HEK293 (cell line): ENCODE results near the gene CACNA1B.

Experiments used
- CTCF ChIA-PET: fragments of 350-600 bp; formaldehyde crosslinking; extraction: SDS; loops from one replicate; lab custom pipeline; 2021; ENCODE audit warnings: antibody characterized with exemption; lab: Yijun Ruan, JAX
- POLR2A ChIA-PET: fragments of 300-600 bp; formaldehyde crosslinking; extraction: SDS; loops from one replicate; lab custom pipeline; 2020; ENCODE audit warnings: antibody characterized with exemption, inconsistent platforms; lab: Yijun Ruan, JAX
- H3K27ac ChIP-seq: fragments of 200-500 bp; sonication (Bioruptor generic); 2 replicates; pipeline ENCODE4 v1.5.1; 2014; ENCODE audit warnings: low read depth, low read length, control low read depth, inconsistent platforms; ENCODE audit errors: extremely low read depth
- H3K36me3 ChIP-seq, 2 experiments: fragments of 200-500 bp in 1 of 2; sonication (Bioruptor generic) in 1 of 2; 1 replicate in 1 of 2; 2 replicates in 1 of 2; pipeline ENCODE4 v1.5.1; 2014 to 2017; ENCODE audit warnings: inconsistent platforms in 2 of 2, low read length in 2 of 2; ENCODE audit not compliant: control insufficient read depth in 2 of 2, insufficient read depth in 1 of 2
- H3K4me1 ChIP-seq: fragments of 200-500 bp; sonication (Bioruptor generic); 2 replicates; pipeline ENCODE4 v1.5.1; 2014; ENCODE audit warnings: mild to moderate bottlenecking, low read length, inconsistent platforms; ENCODE audit not compliant: control insufficient read depth, insufficient read depth
- H3K4me3 ChIP-seq: 2 replicates; pipeline ENCODE4 v1.5.1; 2011; ENCODE audit warnings: low read depth, mild to moderate bottlenecking, control low read depth, low read length, moderate library complexity
- H3K9me3 ChIP-seq: fragments of 200-500 bp; sonication (Bioruptor generic); 2 replicates; pipeline ENCODE4 v1.5.1; 2014; ENCODE audit warnings: low read depth, low read length, inconsistent platforms; ENCODE audit not compliant: control insufficient read depth, insufficient read depth
- KLF16 ChIP-seq: fragments of 450-650 bp; formaldehyde crosslinking; IDR thresholded peaks from 2 replicates; pipeline ENCODE4 v1.5.1; 2017; ENCODE audit warnings: missing biosample characterization, missing genetic modification characterization
- KLF8 ChIP-seq: fragments of 450-650 bp; formaldehyde crosslinking; IDR thresholded peaks from 2 replicates; pipeline ENCODE4 v1.5.1; 2016; ENCODE audit warnings: missing biosample characterization, missing genetic modification characterization
- REST ChIP-seq: fragments of 450-650 bp; formaldehyde crosslinking; IDR thresholded peaks from 2 replicates; pipeline ENCODE4 v1.5.1; 2016; ENCODE audit warnings: missing biosample characterization, missing genetic modification characterization
- ZBTB26 ChIP-seq: fragments of 450-650 bp; formaldehyde crosslinking; optimal IDR thresholded peaks from 2 replicates; pipeline ENCODE3; 2016; ENCODE audit warnings: missing biosample characterization, mild to moderate bottlenecking, missing genetic modification characterization
- ZEB2 ChIP-seq: fragments of 450-650 bp; formaldehyde crosslinking; IDR thresholded peaks from 2 replicates; pipeline ENCODE4 v1.5.1; 2016; ENCODE audit warnings: missing biosample characterization, missing genetic modification characterization
- ZFP37 ChIP-seq: fragments of 450-650 bp; formaldehyde crosslinking; IDR thresholded peaks from 2 replicates; pipeline ENCODE4 v1.5.1; 2016; ENCODE audit warnings: missing biosample characterization, missing genetic modification characterization
- ZNF10 ChIP-seq: fragments of 450-650 bp; formaldehyde crosslinking; IDR thresholded peaks from 2 replicates; pipeline ENCODE4 v1.5.1; 2017; ENCODE audit warnings: missing biosample characterization, missing genetic modification characterization
- ZNF155 ChIP-seq: fragments of 450-650 bp; formaldehyde crosslinking; IDR thresholded peaks from 2 replicates; pipeline ENCODE4 v1.5.1; 2016; ENCODE audit warnings: missing biosample characterization, missing genetic modification characterization
- ZNF169 ChIP-seq: fragments of 450-650 bp; formaldehyde crosslinking; IDR thresholded peaks from 2 replicates; pipeline ENCODE4 v1.5.1; 2016; ENCODE audit warnings: missing biosample characterization, missing genetic modification characterization
- ZNF202 ChIP-seq: fragments of 450-650 bp; formaldehyde crosslinking; IDR thresholded peaks from 2 replicates; pipeline ENCODE4 v1.5.1; 2016; ENCODE audit warnings: missing biosample characterization, missing genetic modification characterization, borderline replicate concordance
- ZNF223 ChIP-seq: fragments of 450-650 bp; formaldehyde crosslinking; IDR thresholded peaks from 2 replicates; pipeline ENCODE4 v1.5.1; 2016; ENCODE audit warnings: missing biosample characterization, missing genetic modification characterization
- ZNF394 ChIP-seq: fragments of 450-650 bp; formaldehyde crosslinking; IDR thresholded peaks from 2 replicates; pipeline ENCODE4 v1.5.1; 2016; ENCODE audit warnings: missing biosample characterization, missing genetic modification characterization, mild to moderate bottlenecking, moderate library complexity, borderline replicate concordance
- ZNF558 ChIP-seq: fragments of 450-650 bp; formaldehyde crosslinking; IDR thresholded peaks from 2 replicates; pipeline ENCODE4 v1.5.1; 2016; ENCODE audit warnings: missing biosample characterization, missing genetic modification characterization
- ZNF654 ChIP-seq: fragments of 450-650 bp; formaldehyde crosslinking; IDR thresholded peaks from 2 replicates; pipeline ENCODE4 v1.5.1; 2016; ENCODE audit warnings: low read depth, missing biosample characterization, missing genetic modification characterization
- ZNF701 ChIP-seq: fragments of 450-650 bp; formaldehyde crosslinking; IDR thresholded peaks from 2 replicates; pipeline ENCODE4 v1.5.1; 2016; ENCODE audit warnings: missing biosample characterization, missing genetic modification characterization
- ZNF785 ChIP-seq: fragments of 450-650 bp; formaldehyde crosslinking; IDR thresholded peaks from 2 replicates; pipeline ENCODE4 v1.5.1; 2016; ENCODE audit warnings: missing biosample characterization, missing genetic modification characterization
- ZNF837 ChIP-seq: fragments of 450-650 bp; formaldehyde crosslinking; IDR thresholded peaks from 2 replicates; pipeline ENCODE4 v1.5.1; 2016; ENCODE audit warnings: missing biosample characterization, missing genetic modification characterization
- ZSCAN18 ChIP-seq: fragments of 450-650 bp; formaldehyde crosslinking; IDR thresholded peaks from 2 replicates; pipeline ENCODE4 v1.5.1; 2016; ENCODE audit warnings: missing biosample characterization, missing genetic modification characterization

The CACNA1B gene

GRCh38 chr9:137960496-137960895 lies 82.9 kb downstream of the CACNA1B start (continued):
- TF ChIP-seq ZEB2 (tag by site-specific recombination) = no peak
- TF ChIP-seq KLF16 (tag by site-specific recombination) = no peak
- no peak for TF ChIP-seq ZNF223 (tag by site-specific recombination)
- no peak for TF ChIP-seq ZFP37 (tag by site-specific recombination)
- TF ChIP-seq ZNF701 (tag by site-specific recombination) = no peak
- TF ChIP-seq ZNF155 (tag by site-specific recombination) = no peak
- TF ChIP-seq REST (tag by site-specific recombination) = no peak
- TF ChIP-seq KLF8 (tag by site-specific recombination) = no peak
- no peak for TF ChIP-seq ZNF10 (tag by site-specific recombination)
- TF ChIP-seq, all 188 proteins: peak for 0

GRCh38 chr9:137963525-137963924 lies 85.9 kb downstream of the CACNA1B start:
- POLR2A ChIA-PET = no interaction called here

GRCh38 chr9:137965177-137965795 lies 87.7 kb downstream of the CACNA1B start:
- ChIA-PET CTCF (interaction anchor here (0.6 to 1.0 kb wide), 2 partner anchors 11 to 418 kb away, joined by 3 to 5 read pairs; no protein-coding TSS in a partner anchor), POLR2A (no interaction called here)
- Histone ChIP-seq H3K4me1 (no peaks in the 10 kb centered on the region), H3K4me3 (no peak overlapping the region), H3K36me3 (no peaks in the 10 kb centered on the region), H3K27ac (no peak overlapping the region), H3K9me3 (no peaks in the 10 kb centered on the region)
- TF ChIP-seq ZBTB26 (tag by site-specific recombination) (no peak), ZNF202 (tag by site-specific recombination) (0 out of 2 replicates have a peak, but pooled peaks have one; percentile 39), ZNF169 (tag by site-specific recombination) (no peak), REST (tag by site-specific recombination) (no peak), ZNF394 (tag by site-specific recombination) (peak; percentile 83; the same call in 1 of the 2 replicates), ZNF654 (tag by site-specific recombination) (peak; percentile 15; the same call in 1 of the 2 replicates), ZNF837 (tag by site-specific recombination) (no peak), ZSCAN18 (no peak)

More at GRCh38 chr9:137963525-137963924, 85.9 kb downstream of the CACNA1B start:
- TF ChIP-seq ZNF558 (tag by site-specific recombination) (peak; percentile 95), ZNF785 (no peak)
- Histone ChIP-seq H3K4me1 (no peaks in the 10 kb centered on the region), H3K36me3 (no peaks in the 10 kb centered on the region), H3K9me3 (no peaks in the 10 kb centered on the region), H3K27ac (no peak overlapping the region), H3K4me3 (no peak overlapping the region)
- CTCF ChIA-PET = interaction anchor here (0.8 kb wide), 1 partner anchor 9 kb away, joined by 3 read pairs; no protein-coding TSS in a partner anchor
